ENCODE results near the gene NOVA1.

Gene NOVA1

DNA sequence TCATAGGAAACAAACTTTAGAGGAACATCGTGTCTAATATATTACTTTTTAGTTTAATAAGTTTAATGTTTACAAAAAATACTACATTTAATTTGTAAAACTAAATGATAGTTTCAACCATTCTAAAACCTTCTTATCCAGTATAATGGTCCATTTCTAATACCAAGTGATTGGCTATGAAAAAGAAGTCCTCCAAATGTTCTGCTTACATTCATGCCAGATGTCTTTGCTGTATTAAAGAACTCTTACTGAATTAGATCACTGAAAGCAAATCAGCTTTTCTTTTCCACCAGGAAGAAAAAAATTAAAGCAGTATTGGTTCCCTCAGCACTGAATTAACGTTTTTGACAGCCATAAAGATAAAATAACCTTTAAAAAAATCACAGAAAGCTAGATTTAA, 3.7 kb downstream of the NOVA1 start:
- no peak for DNase-seq (ENCODE audit: low read depth)

- DNase-seq (ENCODE audit: low read depth): no peak
Observed at GRCh38 chr14:26593357-26593756, 4.5 kb downstream of the NOVA1 start.

GRCh38 chr14:26589925-26590324, 7.9 kb downstream of the NOVA1 start:
- no peak for DNase-seq (ENCODE audit: low read depth)

DNA sequence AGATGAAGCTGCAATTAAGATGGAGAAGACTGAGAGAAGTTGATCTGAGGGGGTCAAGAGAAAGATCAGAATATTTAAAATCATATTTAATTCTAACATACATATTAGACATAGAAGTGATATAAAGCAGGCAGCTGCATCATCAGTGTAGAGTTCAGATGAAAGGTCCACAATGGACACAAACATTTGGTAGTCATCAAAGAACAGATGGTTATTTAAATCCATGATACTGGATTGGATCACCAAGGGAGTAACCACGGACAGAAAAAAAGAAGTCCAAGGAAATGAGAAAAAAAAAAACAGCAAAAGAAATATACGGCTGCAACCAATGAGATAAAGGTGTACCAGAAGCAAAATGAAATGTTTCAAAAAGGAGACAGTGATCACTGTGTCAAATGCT, 20.1 kb downstream of the NOVA1 start:
- no peak for DNase-seq (ENCODE audit: low read depth)

DNA sequence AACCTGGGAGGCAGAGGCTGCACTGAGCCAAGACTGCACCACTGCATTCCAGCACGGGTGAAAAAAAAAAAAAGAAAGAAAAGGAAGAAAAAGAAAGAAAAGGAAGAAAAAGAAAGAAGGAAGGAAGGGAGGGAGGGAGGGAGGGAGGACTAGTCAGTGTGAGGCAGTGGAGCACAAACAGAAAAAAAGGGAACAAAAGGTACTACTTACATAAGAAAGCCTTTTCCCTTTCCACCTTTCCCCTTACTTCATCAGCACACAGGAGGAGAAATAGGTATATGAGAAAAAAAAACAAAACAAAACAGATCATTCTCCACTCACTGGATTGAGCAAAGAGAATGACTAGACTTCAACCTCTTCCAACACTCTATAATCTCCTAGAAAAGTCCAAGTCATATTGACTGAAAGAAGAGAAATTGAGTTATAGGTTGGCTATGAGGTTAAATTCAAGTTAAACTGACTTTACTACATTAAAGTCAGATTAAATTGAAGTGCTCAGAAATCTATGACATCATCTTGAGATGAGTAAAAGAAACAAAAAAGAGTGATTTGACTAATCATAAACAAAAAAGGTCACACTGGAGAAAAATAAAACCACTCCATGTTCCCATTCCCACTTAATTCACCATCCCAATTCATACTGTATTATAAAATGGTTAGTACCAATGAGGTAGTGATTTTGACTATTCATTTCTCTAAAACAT, 43.6 kb downstream of the NOVA1 start:
- DNase-seq (ENCODE audit: low read depth): no peak

GRCh38 chr14:26549571-26549970, 48.3 kb downstream of the NOVA1 start:
- no peak for DNase-seq (ENCODE audit: low read depth)

- DNase-seq (ENCODE audit: low read depth): no peak
Observed at GRCh38 chr14:26548406-26548805, 49.4 kb downstream of the NOVA1 start.

GRCh38 chr14:26538176-26538575, 59.7 kb downstream of the NOVA1 start:
- no peak for DNase-seq (ENCODE audit: low read depth)

- no peak for DNase-seq (ENCODE audit: low read depth)
Observed at GRCh38 chr14:26531894-26532293, 65.9 kb downstream of the NOVA1 start.

DNA sequence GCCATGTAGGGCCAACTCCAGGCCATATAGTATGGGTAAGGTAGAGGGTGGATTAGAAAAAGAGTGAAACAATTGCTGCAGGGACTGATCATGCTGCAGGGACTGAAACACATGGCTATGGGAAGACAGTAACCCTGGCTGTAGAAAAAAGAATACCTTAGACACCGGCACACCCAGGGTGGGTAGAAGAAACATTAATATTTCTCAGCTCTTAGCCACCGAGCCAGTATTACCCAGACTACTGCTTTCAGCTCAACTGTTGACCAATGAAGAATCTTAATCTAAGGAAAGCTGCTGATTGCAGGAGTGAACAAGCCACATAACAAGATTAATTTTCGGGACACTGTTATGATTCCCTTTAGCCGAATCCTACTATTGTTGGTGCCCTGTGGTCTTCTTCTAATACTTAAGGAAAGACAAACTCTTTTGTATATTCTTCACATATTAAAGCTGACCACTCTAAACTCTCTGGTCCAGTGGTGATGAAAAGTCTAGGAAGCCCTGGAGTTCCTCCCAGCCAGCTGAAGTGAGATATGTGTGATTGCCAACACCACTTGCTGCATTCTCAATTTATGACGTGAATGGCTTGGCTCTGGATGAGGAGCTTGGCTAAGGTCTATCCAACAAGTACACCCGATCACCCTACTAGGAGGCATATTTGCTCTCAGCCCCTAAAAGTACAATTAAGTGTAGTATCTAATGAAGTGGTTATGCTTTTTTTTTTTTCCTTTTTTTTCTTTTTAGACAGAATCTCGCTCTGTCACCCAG, 69.2 kb downstream of the NOVA1 start:
- no peak for DNase-seq (ENCODE audit: low read depth)

- no peak for DNase-seq (ENCODE audit: low read depth)
Observed at GRCh38 chr14:26527095-26527494, 70.7 kb downstream of the NOVA1 start.

DNA sequence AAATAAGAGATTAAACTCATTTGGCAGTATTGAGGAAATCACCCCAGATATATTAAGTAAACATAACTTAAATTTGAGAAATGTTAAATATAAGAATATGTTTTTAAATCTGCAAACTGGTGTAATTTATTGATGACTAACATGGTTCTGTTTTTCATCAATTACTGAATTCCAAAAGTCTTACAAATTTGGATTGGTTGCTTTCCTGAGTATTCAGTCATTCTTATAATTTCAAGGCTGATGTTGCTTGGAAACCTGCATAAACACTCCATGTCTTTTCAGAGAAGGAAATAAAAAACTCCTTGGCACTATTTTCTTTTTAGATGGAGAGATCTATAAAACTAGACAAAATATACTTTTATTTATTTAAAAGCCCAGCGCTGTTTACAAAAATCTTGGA, 71.7 kb downstream of the NOVA1 start:
- DNase-seq (ENCODE audit: low read depth): no peak

GRCh38 chr14:26525085-26525484, 72.7 kb downstream of the NOVA1 start:
- no peak for DNase-seq (ENCODE audit: low read depth)

GRCh38 chr14:26522967-26523366, 74.9 kb downstream of the NOVA1 start:
- DNase-seq (ENCODE audit: low read depth): no peak

DNA sequence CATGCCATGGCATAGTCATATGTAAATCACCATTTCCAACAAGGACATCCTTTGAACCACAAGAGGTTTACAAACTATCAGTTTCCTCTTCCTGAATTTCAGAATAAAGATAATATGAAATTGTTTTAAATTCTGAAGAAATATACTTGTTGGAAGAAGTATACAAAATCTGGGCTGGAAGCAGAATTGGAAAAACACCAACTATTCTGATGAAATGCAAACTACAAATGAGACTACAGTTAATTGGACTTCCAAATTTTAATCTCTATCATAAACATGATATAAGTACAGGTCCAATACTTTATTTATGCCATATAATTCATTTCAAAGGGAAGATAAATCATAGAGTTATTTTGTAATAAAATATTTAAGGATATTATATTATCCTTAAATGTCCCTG, 80.1 kb downstream of the NOVA1 start:
- no peak for DNase-seq (ENCODE audit: low read depth)

- no peak for DNase-seq (ENCODE audit: low read depth)
Observed at GRCh38 chr14:26500028-26500427, 97.8 kb downstream of the NOVA1 start.

GRCh38 chr14:26499546-26499945, 98.3 kb downstream of the NOVA1 start:
- no peak for DNase-seq (ENCODE audit: low read depth)

GRCh38 chr14:26486922-26487321, 110.9 kb downstream of the NOVA1 start:
- DNase-seq (ENCODE audit: low read depth): no peak

DNA sequence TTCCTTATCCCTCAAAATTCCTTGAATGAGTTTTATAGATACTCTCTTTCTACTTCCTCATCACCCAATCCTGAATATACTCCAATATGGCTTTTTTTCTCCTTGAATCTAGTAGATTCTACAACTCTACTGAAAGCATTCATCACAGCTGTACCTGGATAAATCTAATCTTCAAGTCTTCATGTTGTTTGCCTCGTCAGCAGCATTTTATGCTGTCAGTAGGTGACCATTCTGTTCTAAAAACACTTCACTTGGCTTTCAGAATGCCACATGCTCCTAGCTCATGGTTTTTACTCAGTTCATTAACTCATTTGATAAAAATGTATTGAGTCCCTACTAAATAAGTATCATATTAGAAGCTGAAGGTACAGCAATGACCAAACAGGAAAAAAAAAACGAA, 113.3 kb downstream of the NOVA1 start:
- DNase-seq (ENCODE audit: low read depth): no peak

DNA sequence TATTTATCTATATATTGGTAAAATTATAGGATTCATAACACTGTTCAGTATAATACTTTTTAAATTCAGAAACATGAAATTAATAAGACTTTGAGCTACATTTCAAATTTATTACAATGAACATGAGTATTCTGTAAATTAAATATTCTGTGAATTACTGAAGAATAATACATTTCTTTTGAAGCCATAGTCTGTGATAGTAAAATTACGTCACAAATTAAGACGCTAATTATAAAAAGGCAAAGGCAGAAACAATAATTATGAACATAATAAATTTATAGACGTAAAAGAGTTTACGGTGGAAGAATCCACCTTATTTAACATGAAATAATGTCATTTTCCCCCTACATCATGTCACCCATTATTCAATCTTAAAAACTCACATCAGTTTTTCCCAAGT, 118.9 kb downstream of the NOVA1 start:
- no peak for DNase-seq (ENCODE audit: low read depth)

- no peak for DNase-seq (ENCODE audit: low read depth)
Observed at GRCh38 chr14:26466862-26467261, 131.0 kb downstream of the NOVA1 start.

DNA sequence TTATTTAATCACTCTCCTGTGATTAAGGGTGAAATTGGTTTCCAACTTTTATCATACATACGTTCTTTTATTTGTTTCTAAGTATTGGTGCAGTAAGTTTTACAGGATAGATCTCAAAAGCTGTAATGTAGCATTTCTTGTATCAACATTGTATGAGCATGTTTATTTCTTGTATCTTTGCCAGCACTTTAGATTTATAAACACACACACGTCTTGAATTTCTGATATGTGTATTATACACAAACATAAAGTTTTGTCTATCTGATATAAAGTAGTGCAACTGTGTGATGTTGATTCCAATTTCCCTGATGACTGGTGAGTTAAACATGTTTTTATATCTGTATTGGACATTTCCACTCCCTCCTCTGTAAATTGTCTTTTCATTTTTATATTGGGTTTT, 134.7 kb downstream of the NOVA1 start:
- no peak for DNase-seq (ENCODE audit: low read depth)

DNA sequence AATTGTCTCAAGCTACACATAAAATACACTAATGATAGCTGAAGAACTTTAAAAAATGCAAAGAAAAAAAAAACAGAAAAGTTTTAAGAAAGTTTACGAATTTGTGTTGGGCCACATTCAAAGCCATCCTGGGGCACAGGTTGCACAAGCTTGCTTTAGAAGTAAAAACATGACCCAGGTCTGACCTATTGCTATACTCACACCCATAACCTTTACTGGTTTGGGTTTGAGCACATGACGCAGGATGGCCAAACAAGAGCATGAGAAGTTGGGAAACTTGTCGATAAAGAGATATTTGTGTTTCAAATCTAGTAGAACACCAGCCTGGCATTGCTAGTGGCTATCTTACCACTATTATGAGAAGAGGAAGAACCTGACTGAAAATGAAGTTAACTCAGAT, 143.7 kb downstream of the NOVA1 start:
- DNase-seq (ENCODE audit: low read depth): no peak

Measured in activated T-cell treated with anti-CD3 and anti-CD28 coated beads for 1 hour (primary cell).